MM.1S (cell line): Measurements from ENCODE around the gene TMEM63B.

Experiments used
- EZH2 ChIP-seq: fragments of 300-600 bp; sonication (generic); optimal IDR thresholded peaks from 2 replicates; pipeline ENCODE3; 2017; ENCODE audit warnings: low read depth, mild to moderate bottlenecking, antibody characterized with exemption, low read length, mixed read lengths
- EZH2phosphoT487 ChIP-seq: fragments of 300-600 bp; sonication (generic); IDR thresholded peaks from 2 replicates; pipeline ENCODE4 v1.6.1; 2018; ENCODE audit warnings: antibody characterized with exemption, low read length
- TF ChIP-seq, protein P1 (sequence below): fragments of 300-600 bp; sonication (generic); IDR thresholded peaks from 2 replicates; pipeline ENCODE4 v1.5.1; 2016; ENCODE audit warnings: antibody characterized with exemption, low read length, mixed read lengths

DNA sequence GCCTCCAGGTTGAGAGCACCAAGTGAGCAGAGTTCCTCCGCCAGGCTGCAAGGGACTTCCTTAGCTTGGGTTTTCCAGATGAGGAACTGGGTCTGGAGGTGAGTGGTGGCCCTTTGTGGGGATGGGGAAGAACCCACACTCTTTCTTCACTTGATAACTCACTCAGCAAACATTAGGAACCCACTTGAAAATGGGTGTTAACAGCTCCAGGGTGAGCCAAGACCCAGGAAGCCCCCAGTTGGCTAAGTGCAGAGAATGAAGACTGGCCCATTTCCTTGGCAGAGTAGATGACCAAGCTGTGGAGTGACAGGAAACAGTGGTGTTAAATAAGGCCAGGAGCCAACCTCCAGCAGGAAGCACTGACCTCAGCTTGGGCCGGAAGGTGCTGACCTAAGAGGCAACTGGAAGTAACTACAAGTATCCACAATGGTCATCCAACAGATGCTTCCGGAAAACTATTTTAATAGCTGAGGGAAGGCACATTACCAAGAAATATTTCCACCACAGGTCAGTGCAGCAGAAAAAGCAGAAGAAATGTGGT is 22.8 kb upstream of the TMEM63B start:
- TF ChIP-seq, protein P1, sequence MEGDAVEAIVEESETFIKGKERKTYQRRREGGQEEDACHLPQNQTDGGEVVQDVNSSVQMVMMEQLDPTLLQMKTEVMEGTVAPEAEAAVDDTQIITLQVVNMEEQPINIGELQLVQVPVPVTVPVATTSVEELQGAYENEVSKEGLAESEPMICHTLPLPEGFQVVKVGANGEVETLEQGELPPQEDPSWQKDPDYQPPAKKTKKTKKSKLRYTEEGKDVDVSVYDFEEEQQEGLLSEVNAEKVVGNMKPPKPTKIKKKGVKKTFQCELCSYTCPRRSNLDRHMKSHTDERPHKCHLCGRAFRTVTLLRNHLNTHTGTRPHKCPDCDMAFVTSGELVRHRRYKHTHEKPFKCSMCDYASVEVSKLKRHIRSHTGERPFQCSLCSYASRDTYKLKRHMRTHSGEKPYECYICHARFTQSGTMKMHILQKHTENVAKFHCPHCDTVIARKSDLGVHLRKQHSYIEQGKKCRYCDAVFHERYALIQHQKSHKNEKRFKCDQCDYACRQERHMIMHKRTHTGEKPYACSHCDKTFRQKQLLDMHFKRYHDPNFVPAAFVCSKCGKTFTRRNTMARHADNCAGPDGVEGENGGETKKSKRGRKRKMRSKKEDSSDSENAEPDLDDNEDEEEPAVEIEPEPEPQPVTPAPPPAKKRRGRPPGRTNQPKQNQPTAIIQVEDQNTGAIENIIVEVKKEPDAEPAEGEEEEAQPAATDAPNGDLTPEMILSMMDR: no peak
- TF ChIP-seq EZH2 (no peak), EZH2phosphoT487 (no peak)
